Measurements from ENCODE around the gene KCNJ16. TPM values are rescaled to one million over a fixed set of nuclear protein-coding genes. Genes with fewer than 3 reads are reported as not detected.

The KCNJ16 gene
- total RNA-seq, 4 donors from 2014 or later: 0.57 to 0.67 TPM; not detected in 2

DNA sequence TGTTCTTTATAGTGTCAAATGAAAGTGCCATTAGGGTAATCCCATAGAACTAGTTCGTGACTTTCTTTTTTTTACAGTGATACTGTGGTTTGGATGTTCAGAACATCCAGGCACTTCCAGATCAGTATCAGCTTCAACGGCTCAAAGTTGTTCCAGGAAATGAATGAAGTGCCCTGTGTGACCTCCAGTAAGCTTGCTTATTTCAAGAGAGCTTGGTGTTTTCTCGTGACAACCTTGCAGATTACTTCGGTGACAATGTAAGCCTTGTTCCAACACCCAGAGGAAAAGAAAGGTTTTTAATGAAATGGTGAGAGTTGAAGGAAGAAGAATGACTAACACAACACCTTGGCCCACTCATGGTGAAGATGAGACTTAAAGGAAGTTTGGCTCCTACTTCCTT lies 16.0 kb upstream of the KCNJ16 start:
- TF ChIP-seq POLR2A (IDR thresholded peaks at IDR 0.05): no peak
- no peak for TF ChIP-seq CTCF (IDR thresholded peaks at IDR 0.05)
- no peak overlapping the region for H3K27ac ChIP-seq

DNA sequence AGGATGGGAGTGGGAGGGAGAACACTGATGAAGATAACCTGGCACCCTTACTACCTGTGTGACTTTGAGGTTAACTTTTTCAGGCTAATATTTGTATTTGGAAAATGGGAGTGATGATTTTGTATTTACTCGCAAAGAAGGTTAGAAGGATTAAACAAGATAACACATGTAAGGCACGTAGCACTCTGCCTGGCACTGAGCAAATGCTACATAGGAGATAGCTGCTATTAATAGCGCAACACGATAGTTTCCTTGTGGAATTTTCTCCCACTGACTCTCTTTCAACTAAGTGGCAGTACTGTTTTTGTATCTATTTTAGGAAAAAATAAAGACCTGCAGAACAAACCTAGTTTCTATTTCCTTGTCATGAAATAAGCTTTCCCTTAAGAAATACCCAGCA lies 15.4 kb upstream of the KCNJ16 start:
- Histone ChIP-seq H3K36me3 (no peaks in the 10 kb centered on the region), H3K9me3 (no peaks in the 10 kb centered on the region), H3K4me1 (no peaks in the 10 kb centered on the region), H3K27me3 (no peaks in the 10 kb centered on the region), H3K27ac (no peak overlapping the region), H3K4me3 (no peak overlapping the region)
- no peak for TF ChIP-seq POLR2A (IDR thresholded peaks at IDR 0.05)
- TF ChIP-seq CTCF (IDR thresholded peaks at IDR 0.05): no peak
- DNase-seq: no peak

More for the DNA sequence above, 16.0 kb upstream of the KCNJ16 start:
- Histone ChIP-seq H3K4me3 (no peak overlapping the region), H3K9me3 (no peaks in the 10 kb centered on the region), H3K4me1 (no peaks in the 10 kb centered on the region), H3K36me3 (no peaks in the 10 kb centered on the region), H3K27me3 (no peaks in the 10 kb centered on the region)
- DNase-seq: no peak

DNA sequence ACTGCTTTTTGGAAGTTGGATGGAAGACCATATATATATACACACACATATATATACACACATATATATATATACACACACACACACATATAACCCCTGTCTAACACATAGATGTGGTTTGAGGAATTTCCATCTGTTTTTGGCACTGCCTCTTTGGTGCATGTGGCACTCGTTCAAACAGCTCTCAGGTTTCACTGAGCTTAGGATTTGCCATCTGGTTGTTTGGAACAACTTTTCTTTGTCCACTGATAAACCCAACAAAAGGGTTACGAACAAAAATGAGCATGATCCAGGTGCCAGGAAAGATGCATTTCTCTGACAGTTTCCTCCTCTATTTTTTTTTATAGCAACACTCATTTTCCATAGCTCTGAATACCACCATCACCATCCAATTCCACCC lies 14.6 kb upstream of the KCNJ16 start:
- H3K4me1 ChIP-seq: no peaks in the 10 kb centered on the region
- no peak overlapping the region for H3K4me3 ChIP-seq
- no peaks in the 10 kb centered on the region for H3K27me3 ChIP-seq
- H3K36me3 ChIP-seq: no peaks in the 10 kb centered on the region
- H3K9me3 ChIP-seq: no peaks in the 10 kb centered on the region
- no peak overlapping the region for H3K27ac ChIP-seq
- TF ChIP-seq POLR2A (IDR thresholded peaks at IDR 0.05) (no peak), CTCF (IDR thresholded peaks at IDR 0.05) (no peak)
- DNase-seq: no peak

GRCh38 chr17:70067134-70067533 lies 7.9 kb upstream of the KCNJ16 start:
- H3K4me3 ChIP-seq: no peak overlapping the region
- no peaks in the 10 kb centered on the region for H3K4me1 ChIP-seq
- no peak overlapping the region for H3K27ac ChIP-seq
- DNase-seq: no peak
- no peaks in the 10 kb centered on the region for H3K36me3 ChIP-seq
- no peaks in the 10 kb centered on the region for H3K9me3 ChIP-seq
- H3K27me3 ChIP-seq: no peaks in the 10 kb centered on the region
- no peak for TF ChIP-seq POLR2A (IDR thresholded peaks at IDR 0.05)
- TF ChIP-seq CTCF (IDR thresholded peaks at IDR 0.05): no peak

DNA sequence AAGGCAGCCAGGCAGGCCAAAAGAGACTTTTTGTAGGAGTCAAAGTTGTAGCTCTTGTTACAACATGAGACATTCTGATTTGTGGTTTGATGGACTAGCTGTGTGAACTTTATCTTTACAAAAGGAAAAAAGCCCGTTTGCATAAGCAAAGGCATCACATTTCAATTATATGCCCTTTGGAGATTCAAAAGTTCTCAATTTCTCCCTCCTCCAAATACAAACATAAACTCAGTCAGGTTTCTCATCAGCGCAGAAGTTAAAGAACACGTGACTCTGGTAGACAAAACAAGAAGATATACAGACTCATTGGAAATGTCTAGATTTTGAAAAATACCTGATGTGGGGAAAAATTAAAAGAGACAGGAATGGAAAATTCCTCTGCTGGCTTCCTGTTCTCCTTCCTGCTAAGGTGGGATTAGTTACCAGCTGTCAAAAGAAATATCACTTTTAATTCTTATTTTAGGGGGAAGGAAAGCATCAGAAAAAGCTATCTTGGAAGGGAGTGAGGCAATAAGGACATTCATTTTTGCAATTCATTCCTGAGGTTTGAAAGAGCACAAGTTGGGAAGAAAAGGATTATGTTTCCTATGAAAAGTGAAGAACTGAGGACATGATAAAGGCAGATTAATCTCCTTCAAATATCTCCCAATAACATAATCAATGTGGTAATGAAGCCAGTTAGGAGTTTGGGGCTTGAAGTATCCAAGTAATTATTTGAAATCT lies 4.6 kb upstream of the KCNJ16 start:
- Histone ChIP-seq H3K9me3 (no peaks in the 10 kb centered on the region), H3K27me3 (no peaks in the 10 kb centered on the region), H3K27ac (no peak overlapping the region), H3K4me1 (no peaks in the 10 kb centered on the region), H3K4me3 (no peak overlapping the region), H3K36me3 (no peaks in the 10 kb centered on the region)
- DNase-seq: no peak
- TF ChIP-seq CTCF (IDR thresholded peaks at IDR 0.05): no peak
- TF ChIP-seq POLR2A (IDR thresholded peaks at IDR 0.05): no peak
